AG09319 (cell line): Measurements from ENCODE around the gene PSMC3.
A peak's percentile ranks its signal among the peaks of the same experiment; 100 is the strongest.

Experiments
- DNase-seq: peaks from one replicate; pipeline ENCODE4 v3.0.0-alpha.2; 2010; ENCODE audit warnings: low read depth; ENCODE audit errors: extremely low read depth
- TF ChIP-seq, protein P1 (sequence below): IDR thresholded peaks from 2 replicates; pipeline ENCODE4 v1.5.1; 2011; ENCODE audit warnings: low read depth, mild to moderate bottlenecking, inconsistent platforms, low read length, moderate library complexity

PSMC3 gene

DNA sequence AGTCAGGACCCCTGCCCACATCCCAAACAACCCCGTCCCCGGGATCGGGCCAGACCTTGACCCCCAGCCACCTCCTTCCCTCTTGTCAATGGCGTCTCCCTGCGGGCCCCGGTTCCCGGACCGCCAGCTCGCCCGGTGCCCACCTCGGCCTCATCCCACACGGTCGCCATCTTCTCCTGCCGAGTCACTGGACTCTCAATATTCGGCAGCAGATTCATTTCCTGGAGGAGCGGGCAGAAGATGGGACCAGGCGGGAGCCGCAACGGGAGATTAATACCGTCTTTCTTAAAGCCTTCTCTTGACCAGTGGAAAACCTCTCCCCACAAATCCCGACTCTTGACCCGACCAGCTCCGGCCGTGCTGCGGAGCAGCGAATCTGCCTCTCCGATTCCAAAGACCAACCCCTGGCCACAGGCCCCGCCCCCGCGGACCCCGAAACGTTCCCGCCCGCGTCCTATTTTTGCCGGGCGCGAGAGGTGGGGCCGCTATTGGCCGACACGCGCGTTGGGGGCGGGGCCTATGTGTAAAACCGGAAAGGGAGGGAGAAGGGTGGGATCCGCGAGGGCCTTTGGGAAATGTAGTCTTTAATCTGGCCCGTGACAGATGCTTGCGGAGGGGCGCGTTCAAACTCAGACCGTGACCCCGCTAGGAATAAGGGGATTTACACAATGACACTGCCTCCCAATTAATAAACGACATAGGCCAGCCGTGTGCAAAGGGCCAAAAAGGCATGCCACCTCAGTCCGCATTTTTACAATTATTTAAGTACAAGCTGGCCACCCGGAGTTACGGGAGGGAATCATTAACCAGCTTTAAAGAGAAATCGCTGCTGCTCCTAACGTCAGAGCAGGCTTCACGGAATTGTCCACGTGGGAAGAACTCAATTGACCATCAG is at the start of gene PSMC3:
Gene PSMC3 (minus strand): TSS at position 378 of the 895 bp plus-strand sequence. CDS start 160 bp downstream, at position 218.
- TF ChIP-seq, protein P1, sequence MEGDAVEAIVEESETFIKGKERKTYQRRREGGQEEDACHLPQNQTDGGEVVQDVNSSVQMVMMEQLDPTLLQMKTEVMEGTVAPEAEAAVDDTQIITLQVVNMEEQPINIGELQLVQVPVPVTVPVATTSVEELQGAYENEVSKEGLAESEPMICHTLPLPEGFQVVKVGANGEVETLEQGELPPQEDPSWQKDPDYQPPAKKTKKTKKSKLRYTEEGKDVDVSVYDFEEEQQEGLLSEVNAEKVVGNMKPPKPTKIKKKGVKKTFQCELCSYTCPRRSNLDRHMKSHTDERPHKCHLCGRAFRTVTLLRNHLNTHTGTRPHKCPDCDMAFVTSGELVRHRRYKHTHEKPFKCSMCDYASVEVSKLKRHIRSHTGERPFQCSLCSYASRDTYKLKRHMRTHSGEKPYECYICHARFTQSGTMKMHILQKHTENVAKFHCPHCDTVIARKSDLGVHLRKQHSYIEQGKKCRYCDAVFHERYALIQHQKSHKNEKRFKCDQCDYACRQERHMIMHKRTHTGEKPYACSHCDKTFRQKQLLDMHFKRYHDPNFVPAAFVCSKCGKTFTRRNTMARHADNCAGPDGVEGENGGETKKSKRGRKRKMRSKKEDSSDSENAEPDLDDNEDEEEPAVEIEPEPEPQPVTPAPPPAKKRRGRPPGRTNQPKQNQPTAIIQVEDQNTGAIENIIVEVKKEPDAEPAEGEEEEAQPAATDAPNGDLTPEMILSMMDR, result no peak
- DNase-seq, result peak; percentile 84

GRCh38 chr11:47470671-47471070 is 44.4 kb upstream of the PSMC3 start:
- TF ChIP-seq, protein P1, result no peak
- DNase-seq, result no peak

DNA sequence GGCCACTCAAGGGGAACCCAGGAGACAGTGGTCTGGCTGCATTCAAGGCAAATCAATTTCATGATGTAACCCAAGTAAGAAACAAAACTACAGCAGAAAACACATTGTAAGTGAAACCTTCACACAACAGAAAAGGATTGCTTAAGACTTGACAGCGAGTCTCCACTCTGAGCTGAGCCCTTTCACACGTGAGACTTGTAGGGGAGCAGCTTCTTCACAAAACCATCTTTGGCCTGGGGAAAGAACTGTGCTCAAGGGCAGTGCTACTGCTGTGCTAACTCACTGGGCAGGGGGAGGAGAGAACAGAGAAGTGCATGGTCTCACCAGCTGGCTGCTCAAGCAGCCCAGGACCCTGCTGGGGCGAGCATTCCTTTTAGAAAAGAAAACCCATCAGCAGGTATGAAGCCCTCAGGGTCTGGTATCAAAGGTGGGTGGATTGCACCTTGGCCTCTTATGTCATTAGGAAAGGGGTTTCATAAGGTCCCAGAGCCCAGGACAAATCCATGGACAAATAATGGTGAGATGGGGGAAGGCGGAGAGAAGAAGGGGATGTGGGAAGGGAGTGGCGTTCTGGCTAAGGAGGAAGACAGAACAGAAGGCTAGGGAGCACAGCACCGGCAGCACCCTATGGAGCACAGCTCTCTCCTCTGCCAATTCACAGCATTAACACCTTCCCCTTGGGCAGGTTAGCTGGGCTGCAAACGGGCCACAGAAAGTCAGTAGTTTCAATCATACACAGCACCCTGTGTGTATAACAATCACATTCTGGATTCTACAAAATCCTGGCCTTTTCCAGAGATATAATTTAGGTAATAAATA is 43.3 kb upstream of the PSMC3 start:
- TF ChIP-seq, protein P1, result no peak
- no peak for DNase-seq

GRCh38 chr11:47468598-47469214 is 42.5 kb upstream of the PSMC3 start:
- no peak for DNase-seq
- TF ChIP-seq, protein P1, result no peak

DNA sequence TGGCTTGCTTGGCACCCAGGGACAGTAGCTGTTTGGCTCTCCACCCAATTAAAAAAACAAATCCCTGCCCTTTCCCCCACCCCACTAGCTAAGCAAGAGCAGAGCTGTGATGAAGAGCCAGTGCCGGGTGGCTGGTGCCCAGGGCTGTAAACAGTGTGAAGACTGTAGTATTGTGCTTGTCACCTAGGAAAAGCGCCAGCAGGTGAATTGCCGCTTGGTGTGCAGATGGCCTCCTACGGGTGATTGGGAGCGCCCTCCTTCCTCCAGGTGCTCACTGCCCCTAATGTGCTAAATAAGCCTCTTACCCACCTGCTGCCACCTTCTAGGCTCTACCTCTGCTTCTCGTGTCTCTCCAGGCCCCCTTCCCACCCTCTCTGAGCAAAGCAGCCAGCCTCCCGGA is 41.1 kb upstream of the PSMC3 start:
- TF ChIP-seq, protein P1, result no peak
- no peak for DNase-seq

GRCh38 chr11:47466701-47467250 is 40.5 kb upstream of the PSMC3 start:
- TF ChIP-seq, protein P1, result no peak
- no peak for DNase-seq
